ENCODE data around the gene RNF123.

Gene RNF123

DNA sequence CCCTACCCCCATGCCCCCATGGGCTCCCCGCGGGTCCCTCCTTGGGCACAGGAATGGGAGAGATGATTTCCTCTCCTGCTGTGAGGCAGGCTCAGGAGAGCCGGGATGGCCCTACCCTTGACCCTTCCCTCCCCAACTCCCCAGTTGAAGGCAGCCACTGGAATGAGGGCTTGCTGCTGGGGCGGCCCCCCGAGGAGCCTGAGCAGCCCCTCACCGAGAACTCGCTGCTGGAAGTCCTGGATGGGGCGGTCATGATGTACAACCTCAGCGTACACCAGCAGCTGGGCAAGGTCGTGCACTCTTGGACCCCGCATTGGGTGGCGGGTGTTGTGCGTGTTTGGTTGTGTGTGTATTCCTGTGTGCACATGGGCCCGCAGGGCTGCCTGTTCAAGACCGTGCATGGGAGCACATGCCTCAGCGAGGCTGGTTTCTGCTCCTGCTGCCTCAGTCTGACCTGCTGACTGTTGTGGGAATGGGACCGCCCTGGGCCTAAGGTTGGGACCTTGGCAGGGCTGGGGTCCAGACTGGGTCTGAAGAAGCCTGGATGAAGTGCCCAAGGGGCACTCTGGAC is 16.1 kb downstream of the RNF123 start:
- TF ChIP-seq ZBTB7A (IDR thresholded peaks at IDR 0.05; ENCODE audit: low read depth) = no peak
- no peak for TF ChIP-seq TEAD4 (IDR thresholded peaks at IDR 0.05)
- no peak for TF ChIP-seq YY1 (IDR thresholded peaks at IDR 0.05; ENCODE audit: low read depth)

- TF ChIP-seq TCF12 (IDR thresholded peaks at IDR 0.05; ENCODE audit: low read depth) = no peak
- TF ChIP-seq FOXM1 (IDR thresholded peaks at IDR 0.05; ENCODE audit: borderline replicate concordance, low read depth) = no peak
- TF ChIP-seq ZBTB7A (IDR thresholded peaks at IDR 0.05; ENCODE audit: low read depth) = no peak
- TF ChIP-seq CEBPB (IDR thresholded peaks at IDR 0.05) = no peak
- no peak for TF ChIP-seq EGR1 (IDR thresholded peaks at IDR 0.05)
- TF ChIP-seq, protein P1, sequence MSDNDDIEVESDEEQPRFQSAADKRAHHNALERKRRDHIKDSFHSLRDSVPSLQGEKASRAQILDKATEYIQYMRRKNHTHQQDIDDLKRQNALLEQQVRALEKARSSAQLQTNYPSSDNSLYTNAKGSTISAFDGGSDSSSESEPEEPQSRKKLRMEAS (IDR thresholded peaks at IDR 0.05) = no peak
- no peak for TF ChIP-seq CREB1 (IDR thresholded peaks at IDR 0.05; ENCODE audit: low read depth)
- TF ChIP-seq EP300 (IDR thresholded peaks at IDR 0.05; ENCODE audit: borderline replicate concordance) = no peak
- TF ChIP-seq, protein P2, sequence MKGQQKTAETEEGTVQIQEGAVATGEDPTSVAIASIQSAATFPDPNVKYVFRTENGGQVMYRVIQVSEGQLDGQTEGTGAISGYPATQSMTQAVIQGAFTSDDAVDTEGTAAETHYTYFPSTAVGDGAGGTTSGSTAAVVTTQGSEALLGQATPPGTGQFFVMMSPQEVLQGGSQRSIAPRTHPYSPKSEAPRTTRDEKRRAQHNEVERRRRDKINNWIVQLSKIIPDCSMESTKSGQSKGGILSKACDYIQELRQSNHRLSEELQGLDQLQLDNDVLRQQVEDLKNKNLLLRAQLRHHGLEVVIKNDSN (IDR thresholded peaks at IDR 0.05) = no peak
- no peak for TF ChIP-seq YY1 (IDR thresholded peaks at IDR 0.05; ENCODE audit: low read depth)
- TF ChIP-seq, protein P3, sequence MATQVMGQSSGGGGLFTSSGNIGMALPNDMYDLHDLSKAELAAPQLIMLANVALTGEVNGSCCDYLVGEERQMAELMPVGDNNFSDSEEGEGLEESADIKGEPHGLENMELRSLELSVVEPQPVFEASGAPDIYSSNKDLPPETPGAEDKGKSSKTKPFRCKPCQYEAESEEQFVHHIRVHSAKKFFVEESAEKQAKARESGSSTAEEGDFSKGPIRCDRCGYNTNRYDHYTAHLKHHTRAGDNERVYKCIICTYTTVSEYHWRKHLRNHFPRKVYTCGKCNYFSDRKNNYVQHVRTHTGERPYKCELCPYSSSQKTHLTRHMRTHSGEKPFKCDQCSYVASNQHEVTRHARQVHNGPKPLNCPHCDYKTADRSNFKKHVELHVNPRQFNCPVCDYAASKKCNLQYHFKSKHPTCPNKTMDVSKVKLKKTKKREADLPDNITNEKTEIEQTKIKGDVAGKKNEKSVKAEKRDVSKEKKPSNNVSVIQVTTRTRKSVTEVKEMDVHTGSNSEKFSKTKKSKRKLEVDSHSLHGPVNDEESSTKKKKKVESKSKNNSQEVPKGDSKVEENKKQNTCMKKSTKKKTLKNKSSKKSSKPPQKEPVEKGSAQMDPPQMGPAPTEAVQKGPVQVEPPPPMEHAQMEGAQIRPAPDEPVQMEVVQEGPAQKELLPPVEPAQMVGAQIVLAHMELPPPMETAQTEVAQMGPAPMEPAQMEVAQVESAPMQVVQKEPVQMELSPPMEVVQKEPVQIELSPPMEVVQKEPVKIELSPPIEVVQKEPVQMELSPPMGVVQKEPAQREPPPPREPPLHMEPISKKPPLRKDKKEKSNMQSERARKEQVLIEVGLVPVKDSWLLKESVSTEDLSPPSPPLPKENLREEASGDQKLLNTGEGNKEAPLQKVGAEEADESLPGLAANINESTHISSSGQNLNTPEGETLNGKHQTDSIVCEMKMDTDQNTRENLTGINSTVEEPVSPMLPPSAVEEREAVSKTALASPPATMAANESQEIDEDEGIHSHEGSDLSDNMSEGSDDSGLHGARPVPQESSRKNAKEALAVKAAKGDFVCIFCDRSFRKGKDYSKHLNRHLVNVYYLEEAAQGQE (IDR thresholded peaks at IDR 0.05; ENCODE audit: low read depth) = no peak
Measured at GRCh38 chr3:49706456-49707112, 17.2 kb downstream of the RNF123 start.

DNA sequence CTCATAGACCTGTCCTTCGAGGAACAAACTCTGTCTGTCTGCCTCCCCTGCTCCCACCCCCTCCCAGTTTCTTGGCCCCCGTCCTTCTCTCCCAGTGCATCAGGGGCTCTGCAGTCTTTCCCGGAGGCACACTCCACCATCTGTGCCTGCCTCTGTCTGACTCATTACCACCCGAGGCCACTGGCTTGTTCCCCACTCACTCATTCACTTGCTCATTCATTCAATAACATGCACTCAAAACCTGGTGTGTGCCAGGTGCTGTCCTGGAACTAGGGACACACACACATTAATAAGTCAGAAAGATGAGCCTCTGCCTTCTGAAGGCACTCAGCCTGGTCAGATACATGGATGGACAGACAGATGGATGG is 17.7 kb downstream of the RNF123 start:
- TF ChIP-seq, protein P2 (IDR thresholded peaks at IDR 0.05) = no peak
- TF ChIP-seq YY1 (IDR thresholded peaks at IDR 0.05; ENCODE audit: low read depth) = no peak
- no peak for TF ChIP-seq FOXM1 (IDR thresholded peaks at IDR 0.05; ENCODE audit: borderline replicate concordance, low read depth)
- TF ChIP-seq, protein P3 (IDR thresholded peaks at IDR 0.05; ENCODE audit: low read depth) = no peak
- no peak for TF ChIP-seq TEAD4 (IDR thresholded peaks at IDR 0.05)

- no peak for TF ChIP-seq CREB1 (IDR thresholded peaks at IDR 0.05; ENCODE audit: low read depth)
- no peak for TF ChIP-seq RAD21 (IDR thresholded peaks at IDR 0.05; ENCODE audit: low read depth)
- no peak for TF ChIP-seq TAF1 (IDR thresholded peaks at IDR 0.05; ENCODE audit: low read depth)
- no peak for TF ChIP-seq NFIC (IDR thresholded peaks at IDR 0.05)
- TF ChIP-seq TCF12 (IDR thresholded peaks at IDR 0.05; ENCODE audit: low read depth) = no peak
- TF ChIP-seq TEAD4 (IDR thresholded peaks at IDR 0.05) = no peak
Measured at GRCh38 chr3:49709852-49710251, 20.5 kb downstream of the RNF123 start.

DNA sequence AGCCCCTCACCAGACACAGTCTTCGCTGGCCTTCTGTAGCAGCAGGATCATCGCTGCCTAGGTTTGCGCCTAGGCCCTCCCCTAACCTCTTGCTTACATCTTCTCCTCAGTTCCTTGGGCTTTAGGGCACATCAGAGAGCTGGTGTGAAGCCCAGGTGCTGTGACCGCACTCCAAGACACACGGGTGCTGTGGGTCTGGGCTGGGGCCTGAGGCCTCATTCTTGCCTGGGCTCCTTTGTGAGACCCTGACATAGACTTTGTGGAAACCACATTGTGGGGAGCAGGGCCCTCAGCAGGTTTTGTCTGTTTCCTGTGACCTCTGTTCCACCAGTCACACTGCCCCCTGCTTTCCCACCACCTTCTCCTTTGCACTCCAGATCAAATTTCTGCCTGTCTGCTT is 22.1 kb downstream of the RNF123 start:
- no peak for TF ChIP-seq NFIC (IDR thresholded peaks at IDR 0.05)
- TF ChIP-seq, protein P3 (IDR thresholded peaks at IDR 0.05; ENCODE audit: low read depth) = no peak

- TF ChIP-seq NFIC (IDR thresholded peaks at IDR 0.05) (no peak), TAF1 (IDR thresholded peaks at IDR 0.05; ENCODE audit: low read depth) (no peak), RAD21 (IDR thresholded peaks at IDR 0.05; ENCODE audit: low read depth) (no peak), ZBTB7A (IDR thresholded peaks at IDR 0.05; ENCODE audit: low read depth) (no peak), YY1 (IDR thresholded peaks at IDR 0.05; ENCODE audit: low read depth) (no peak), FOXM1 (IDR thresholded peaks at IDR 0.05; ENCODE audit: borderline replicate concordance, low read depth) (no peak), CEBPB (IDR thresholded peaks at IDR 0.05) (no peak), EGR1 (IDR thresholded peaks at IDR 0.05) (no peak), CREB1 (IDR thresholded peaks at IDR 0.05; ENCODE audit: low read depth) (no peak), TEAD4 (IDR thresholded peaks at IDR 0.05) (no peak), EP300 (IDR thresholded peaks at IDR 0.05; ENCODE audit: borderline replicate concordance) (no peak)
- TF ChIP-seq, protein P2 (IDR thresholded peaks at IDR 0.05) = no peak
- TF ChIP-seq, protein P1 (IDR thresholded peaks at IDR 0.05) = no peak
- TF ChIP-seq, protein P3 (IDR thresholded peaks at IDR 0.05; ENCODE audit: low read depth) = no peak
Measured at GRCh38 chr3:49712166-49712565, 22.8 kb downstream of the RNF123 start.

All from Ishikawa (cell line).